Measurements from ENCODE around the gene TEX44. TPM values are rescaled to one million over a fixed set of nuclear protein-coding genes. Genes with fewer than 3 reads are reported as not detected.
"Not testable (repeated sequence)": the region's sequence is repeated elsewhere in the genome, so short reads cannot be mapped to it uniquely, and the experiment has no call there.

The TEX44 gene
- total RNA-seq (not detected), total RNA-seq (0 reads per million in 2 donors)

DNA sequence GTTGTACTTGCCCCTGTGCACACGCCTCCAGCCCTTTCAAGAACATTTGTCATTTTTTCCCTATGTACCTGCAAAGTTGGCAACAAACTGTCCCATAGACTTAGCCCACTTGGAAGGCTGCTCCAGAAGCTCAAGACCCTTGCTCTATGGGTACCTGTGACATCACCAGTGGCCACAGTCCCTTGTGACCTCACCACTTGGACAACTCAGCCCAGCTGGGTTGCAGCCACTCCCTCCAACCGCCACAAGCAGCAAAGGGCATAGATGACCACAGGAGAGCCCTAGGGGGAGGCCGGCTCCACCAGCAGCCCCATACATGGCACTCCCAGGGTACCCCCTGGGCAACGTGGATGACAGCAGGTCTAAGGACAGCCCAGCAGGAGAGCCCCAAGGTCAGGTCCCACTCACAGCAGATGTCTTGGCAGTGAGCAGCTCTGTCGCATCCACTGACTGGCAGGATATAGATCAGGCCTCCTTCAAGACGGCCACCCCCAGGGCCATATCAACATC lies at the start of gene TEX44:
Gene TEX44 (plus strand): TSS at position 229 of the 510 bp plus-strand sequence. CDS start 88 bp downstream, at position 317.
- DNase-seq (no peak), ATAC-seq (no peak)
- H3K9me3 ChIP-seq (ENCODE audit: control insufficient read depth, low read length, poor library complexity, severe bottlenecking), result no peaks in the 10 kb centered on the region
- peaks cover 5% of the 10 kb centered on the region for H3K27me3 Mint-ChIP-seq
- H3K4me3 Mint-ChIP-seq, result no peak within 1 kb of the TSS
- peaks cover 3% of the 10 kb centered on the region for H3K4me1 Mint-ChIP-seq
- no peak within 1 kb of the TSS for H3K27ac Mint-ChIP-seq
- H3K36me3 Mint-ChIP-seq (ENCODE audit: low read depth), result no peaks in the 10 kb centered on the region

DNA sequence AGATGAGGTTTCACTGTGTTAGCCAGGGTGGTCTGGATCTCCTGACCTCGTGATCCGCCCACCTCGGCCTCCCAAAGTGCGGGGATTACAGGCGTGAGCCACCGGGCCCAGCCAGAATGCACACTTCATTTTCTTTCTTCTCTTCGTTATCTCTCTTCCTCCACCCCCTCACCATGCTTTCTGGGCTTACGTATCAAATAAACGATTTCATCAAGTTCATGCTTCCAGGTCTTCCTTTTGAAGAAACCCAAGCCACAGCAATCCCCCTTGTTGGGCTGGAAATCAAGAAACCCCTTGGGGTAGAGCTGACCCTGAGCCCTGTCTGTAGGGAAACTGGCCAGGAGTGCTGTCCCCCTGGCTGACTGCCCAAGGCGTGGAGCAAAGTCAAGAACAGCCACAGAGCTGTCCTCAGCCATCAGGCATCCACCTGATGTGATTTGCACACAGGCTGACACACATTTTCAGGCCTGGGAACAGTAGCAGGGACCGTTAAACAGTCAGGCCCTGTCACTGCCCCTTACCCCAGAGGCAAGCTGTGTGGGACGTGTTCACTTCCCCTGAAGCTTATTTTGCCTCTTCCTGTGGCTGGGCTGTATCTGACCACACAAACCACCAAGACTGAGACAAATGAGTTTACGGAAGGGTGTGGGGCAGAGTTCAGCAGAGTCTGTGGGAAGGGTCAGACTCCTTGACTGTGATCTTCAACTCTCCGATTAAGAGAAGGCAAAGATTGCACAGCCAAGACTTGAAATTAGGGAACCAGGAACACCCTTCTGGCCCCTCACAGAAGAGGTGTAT lies 47.4 kb upstream of the TEX44 start:
- no peaks in the 10 kb centered on the region for H3K9me3 ChIP-seq (ENCODE audit: control insufficient read depth, low read length, poor library complexity, severe bottlenecking)
- peak overlapping the region; percentile 92 for H3K27ac Mint-ChIP-seq
- ATAC-seq, result peak; percentile 83
- H3K36me3 Mint-ChIP-seq (ENCODE audit: low read depth), result peaks cover 2% of the 10 kb centered on the region
- H3K27me3 Mint-ChIP-seq, result no peaks in the 10 kb centered on the region
- H3K4me1 Mint-ChIP-seq, result peaks cover 28% of the 10 kb centered on the region
- H3K4me3 Mint-ChIP-seq, result peak overlapping the region; percentile 81
- DNase-seq, result no peak

DNA sequence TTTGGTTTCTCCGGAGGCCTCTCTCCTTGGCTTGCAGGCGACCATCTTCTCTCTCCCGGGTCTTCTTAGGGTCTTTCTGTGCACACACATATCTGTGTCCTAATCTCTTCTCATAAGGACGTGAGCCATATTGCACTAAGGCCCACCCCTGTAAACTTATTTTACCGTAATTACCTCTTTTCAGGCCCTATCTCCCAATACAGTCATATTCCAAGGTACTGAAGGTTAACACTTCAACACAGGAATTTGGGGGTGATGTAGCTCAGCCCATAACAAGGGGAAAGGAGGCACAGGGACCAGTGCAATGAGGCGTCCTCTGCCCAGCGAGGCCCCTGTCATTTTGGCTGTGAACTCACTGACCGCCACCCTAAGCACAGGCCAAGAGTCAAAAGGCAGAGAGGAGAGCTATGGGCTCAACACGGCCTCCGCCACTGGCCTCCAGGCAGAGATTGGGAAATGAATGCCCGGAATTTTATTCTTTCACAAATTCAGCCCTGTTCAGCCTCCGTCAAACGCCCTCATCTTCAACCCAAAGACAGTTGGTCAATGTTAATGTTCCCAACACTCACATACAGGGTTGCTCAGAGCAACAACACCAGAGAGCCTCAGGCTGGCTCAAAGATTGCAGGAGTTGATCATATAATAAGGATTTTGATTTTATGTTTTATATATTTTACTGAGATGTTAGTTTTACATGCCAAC lies 46.5 kb upstream of the TEX44 start:
- ATAC-seq (no peak), DNase-seq (no peak)
- Mint-ChIP-seq H3K27ac (peak overlapping the region; percentile 92), H3K36me3 (ENCODE audit: low read depth) (peaks cover 2% of the 10 kb centered on the region), H3K4me3 (peak overlapping the region; percentile 81), H3K4me1 (peaks cover 28% of the 10 kb centered on the region), H3K27me3 (no peaks in the 10 kb centered on the region)
- no peaks in the 10 kb centered on the region for H3K9me3 ChIP-seq (ENCODE audit: control insufficient read depth, low read length, poor library complexity, severe bottlenecking)

DNA sequence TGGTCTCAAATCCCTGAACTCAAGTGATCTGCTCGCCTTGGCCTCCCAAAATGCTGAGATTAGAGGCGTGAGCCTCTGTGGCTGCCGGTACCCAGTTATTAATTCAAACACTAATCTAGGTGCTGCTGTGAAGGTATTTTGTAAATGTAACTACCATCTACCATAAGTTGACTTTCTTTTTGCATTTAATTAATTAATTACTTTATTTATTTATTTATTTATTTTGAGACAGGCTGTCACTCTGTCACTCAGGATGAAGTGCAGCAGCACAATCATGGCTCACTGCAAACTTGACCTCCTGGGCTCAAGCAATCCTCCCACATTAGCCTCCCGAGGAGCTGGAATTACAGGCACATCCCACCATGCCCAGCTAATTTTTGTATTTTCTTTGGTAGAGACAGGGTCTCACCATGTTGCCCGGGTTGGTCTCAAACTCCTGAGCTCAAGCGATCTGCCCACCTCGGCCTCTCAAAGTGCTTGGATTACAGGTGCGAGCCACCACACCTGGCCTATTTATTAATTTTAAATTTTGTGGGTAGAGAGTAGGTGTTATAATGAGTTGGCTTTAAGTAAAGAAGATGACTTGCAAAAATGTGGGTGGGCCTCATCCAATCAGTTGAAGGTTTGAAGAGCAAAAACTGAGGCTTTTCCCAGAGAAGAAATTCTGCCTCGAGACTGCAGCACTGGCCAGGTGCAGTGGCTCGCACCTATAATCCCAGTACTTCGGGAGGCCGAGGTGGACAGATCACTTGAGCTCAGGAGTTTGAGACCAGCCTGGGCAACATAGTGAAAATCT lies 45.2 kb upstream of the TEX44 start:
- ATAC-seq (no peak), DNase-seq (no peak)
- Mint-ChIP-seq H3K4me1 (peaks cover 26% of the 10 kb centered on the region), H3K4me3 (no peak overlapping the region), H3K27me3 (no peaks in the 10 kb centered on the region), H3K36me3 (ENCODE audit: low read depth) (peaks cover 2% of the 10 kb centered on the region), H3K27ac (no peak overlapping the region)
- H3K9me3 ChIP-seq (ENCODE audit: control insufficient read depth, low read length, poor library complexity, severe bottlenecking), result no peaks in the 10 kb centered on the region

DNA sequence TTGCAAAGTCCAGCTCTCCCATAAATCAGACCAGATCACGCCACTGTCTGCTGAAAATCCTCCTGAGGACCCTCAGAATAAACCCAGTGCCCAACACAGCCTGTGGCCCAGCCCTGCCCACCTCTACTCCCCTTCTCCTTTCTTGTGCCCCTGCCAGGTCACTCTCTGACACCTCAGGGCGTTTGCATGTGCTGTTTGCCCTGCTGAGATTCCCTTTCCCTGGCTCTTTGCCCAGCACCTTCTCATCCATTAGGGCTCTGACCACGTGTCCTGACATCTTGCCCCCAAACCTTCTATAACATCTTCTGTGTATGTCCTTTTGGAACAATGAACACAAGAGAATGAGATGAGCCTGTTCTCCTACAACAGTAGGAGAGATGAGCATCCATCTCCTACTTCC lies 43.9 kb upstream of the TEX44 start:
- no peaks in the 10 kb centered on the region for H3K9me3 ChIP-seq (ENCODE audit: control insufficient read depth, low read length, poor library complexity, severe bottlenecking)
- Mint-ChIP-seq H3K27me3 (no peaks in the 10 kb centered on the region), H3K36me3 (ENCODE audit: low read depth) (peaks cover 2% of the 10 kb centered on the region), H3K4me1 (peaks cover 26% of the 10 kb centered on the region), H3K4me3 (no peak overlapping the region), H3K27ac (no peak overlapping the region)
- DNase-seq (no peak), ATAC-seq (no peak)

DNA sequence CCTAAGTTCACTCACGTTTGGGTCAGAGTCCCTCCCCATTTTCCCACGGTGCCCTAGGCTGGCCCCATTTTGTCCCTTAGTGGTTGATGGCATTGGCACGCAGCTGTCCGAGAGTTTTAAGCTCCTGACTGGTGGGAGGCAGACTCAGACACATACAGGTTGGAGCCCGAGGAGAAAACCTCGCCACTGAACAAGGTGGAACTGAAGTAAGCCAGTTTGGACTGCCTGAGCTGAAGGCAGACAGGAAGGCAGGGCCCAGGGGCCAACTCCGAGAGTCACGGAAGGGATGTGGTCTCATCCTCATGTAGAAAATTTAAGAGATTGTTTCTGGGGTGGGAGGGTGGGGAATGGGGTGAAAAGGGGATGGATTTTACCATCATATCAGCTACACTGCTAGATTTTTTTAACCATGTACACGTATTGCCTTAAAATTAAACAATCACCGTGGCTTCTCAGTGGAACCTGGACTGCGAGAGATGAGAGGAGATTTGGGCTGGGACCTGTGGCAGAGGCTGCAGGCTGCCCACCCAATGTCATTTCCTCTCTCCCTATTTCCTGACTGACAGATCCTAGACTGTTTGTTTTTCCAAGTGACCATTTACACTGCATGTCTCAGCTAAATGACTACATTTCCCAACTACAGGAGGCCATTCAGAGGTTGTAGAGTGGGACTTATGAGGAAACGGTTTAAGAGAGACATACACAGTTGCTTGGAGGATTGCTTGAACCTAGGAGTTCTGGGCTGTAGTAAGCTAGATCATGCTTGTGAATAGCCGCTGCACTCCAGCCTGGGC lies 43.0 kb upstream of the TEX44 start:
- Mint-ChIP-seq H3K4me1 (peaks cover 29% of the 10 kb centered on the region), H3K36me3 (ENCODE audit: low read depth) (peaks cover 2% of the 10 kb centered on the region), H3K27ac (peak overlapping the region; percentile 17), H3K4me3 (no peak overlapping the region), H3K27me3 (no peaks in the 10 kb centered on the region)
- no peaks in the 10 kb centered on the region for H3K9me3 ChIP-seq (ENCODE audit: control insufficient read depth, low read length, poor library complexity, severe bottlenecking)
- DNase-seq (no peak), ATAC-seq (no peak)

DNA sequence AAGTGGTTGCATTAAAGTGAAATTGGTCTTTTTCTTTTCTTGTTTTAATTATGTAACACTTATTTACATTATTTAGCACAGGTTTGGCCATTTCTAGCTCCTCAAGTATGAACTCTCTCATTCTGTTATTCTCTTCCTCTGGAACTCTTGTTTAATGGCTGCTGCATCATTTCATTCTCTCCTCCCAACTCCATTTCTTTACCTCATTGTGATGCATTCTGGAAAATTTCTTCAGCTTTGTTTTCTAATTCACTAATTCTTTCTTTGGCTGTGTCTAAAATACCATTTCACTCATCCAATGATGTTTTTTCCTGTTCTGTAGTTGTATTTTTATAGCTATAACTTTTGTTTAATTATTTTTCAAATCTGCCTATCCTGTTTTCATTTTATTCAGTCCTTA lies 39.9 kb upstream of the TEX44 start:
- Mint-ChIP-seq H3K36me3 (ENCODE audit: low read depth) (peaks cover 2% of the 10 kb centered on the region), H3K4me1 (peaks cover 23% of the 10 kb centered on the region), H3K27me3 (no peaks in the 10 kb centered on the region), H3K4me3 (no peak overlapping the region), H3K27ac (no peak overlapping the region)
- DNase-seq (no peak), ATAC-seq (no peak)
- H3K9me3 ChIP-seq (ENCODE audit: control insufficient read depth, low read length, poor library complexity, severe bottlenecking), result no peaks in the 10 kb centered on the region

DNA sequence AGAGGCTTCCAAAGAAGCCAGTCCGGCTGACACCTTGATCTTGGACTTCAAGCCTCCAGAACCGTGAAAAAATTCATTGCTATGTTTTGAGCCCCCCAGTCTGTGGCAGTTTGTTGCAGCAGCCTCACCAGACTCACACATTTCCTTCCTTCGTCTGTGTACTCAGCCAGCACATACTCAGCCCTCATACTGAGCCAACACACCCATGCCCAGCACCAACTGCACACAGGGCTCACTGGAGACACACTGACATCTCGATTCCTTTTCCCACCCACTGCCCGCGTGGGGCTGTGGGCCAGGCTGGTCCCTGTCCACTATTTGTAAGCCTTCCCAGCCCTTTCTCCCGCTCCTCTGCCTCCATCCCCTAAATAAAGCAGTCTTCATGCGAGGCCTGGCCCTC lies 38.3 kb upstream of the TEX44 start:
- no peaks in the 10 kb centered on the region for H3K36me3 Mint-ChIP-seq (ENCODE audit: low read depth)
- peaks cover 19% of the 10 kb centered on the region for H3K4me1 Mint-ChIP-seq
- H3K27ac Mint-ChIP-seq, result peak overlapping the region; percentile 8
- peak overlapping the region; percentile 67 for H3K4me3 Mint-ChIP-seq
- ATAC-seq, result no peak
- H3K27me3 Mint-ChIP-seq, result no peaks in the 10 kb centered on the region
- DNase-seq, result no peak
- no peaks in the 10 kb centered on the region for H3K9me3 ChIP-seq (ENCODE audit: control insufficient read depth, low read length, poor library complexity, severe bottlenecking)

DNA sequence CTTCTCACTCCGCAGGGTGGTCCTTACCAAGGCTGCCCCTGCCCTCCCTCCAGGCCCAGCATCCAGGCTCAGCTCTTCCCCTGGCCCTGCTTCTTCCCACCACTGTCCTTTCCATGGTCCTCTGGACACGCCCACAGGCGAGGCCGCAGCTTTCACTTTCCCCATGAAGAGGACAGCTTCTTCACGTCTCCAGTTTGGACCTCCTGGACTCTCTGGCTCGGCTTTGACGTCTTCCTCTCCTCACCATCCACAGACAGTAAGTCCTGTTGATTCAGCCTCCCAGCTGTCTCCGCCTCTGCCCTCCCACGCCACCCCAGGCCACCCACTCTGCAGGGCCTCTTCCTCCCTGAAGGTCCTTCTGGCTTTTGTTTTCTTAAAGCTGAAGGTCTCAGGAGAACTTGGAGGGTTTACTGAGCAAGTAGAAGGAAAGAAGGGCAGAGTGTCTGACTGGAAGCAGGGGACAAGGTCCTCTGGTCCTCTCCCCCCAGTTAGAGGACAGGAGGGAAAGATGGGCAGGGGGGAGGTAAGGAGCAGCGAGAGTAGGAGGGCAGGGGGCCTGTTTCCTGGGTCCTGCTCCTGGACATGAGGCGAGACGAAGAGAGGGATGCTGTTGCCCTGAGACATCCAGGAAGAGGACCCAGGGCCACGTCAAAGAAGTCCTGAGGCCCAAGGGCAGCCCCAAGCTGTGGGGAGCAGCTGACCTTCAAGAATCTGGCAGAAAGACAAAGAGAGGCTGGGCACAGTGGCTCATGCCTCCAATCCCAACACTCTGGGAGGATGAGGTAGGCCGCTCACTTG lies 37.7 kb upstream of the TEX44 start:
- H3K27me3 Mint-ChIP-seq, result no peaks in the 10 kb centered on the region
- H3K36me3 Mint-ChIP-seq (ENCODE audit: low read depth), result no peaks in the 10 kb centered on the region
- H3K4me3 Mint-ChIP-seq, result peak overlapping the region; percentile 67
- no peak for ATAC-seq
- no peak for DNase-seq
- H3K4me1 Mint-ChIP-seq, result peaks cover 16% of the 10 kb centered on the region
- no peaks in the 10 kb centered on the region for H3K9me3 ChIP-seq (ENCODE audit: control insufficient read depth, low read length, poor library complexity, severe bottlenecking)
- H3K27ac Mint-ChIP-seq, result peak overlapping the region; percentile 8

DNA sequence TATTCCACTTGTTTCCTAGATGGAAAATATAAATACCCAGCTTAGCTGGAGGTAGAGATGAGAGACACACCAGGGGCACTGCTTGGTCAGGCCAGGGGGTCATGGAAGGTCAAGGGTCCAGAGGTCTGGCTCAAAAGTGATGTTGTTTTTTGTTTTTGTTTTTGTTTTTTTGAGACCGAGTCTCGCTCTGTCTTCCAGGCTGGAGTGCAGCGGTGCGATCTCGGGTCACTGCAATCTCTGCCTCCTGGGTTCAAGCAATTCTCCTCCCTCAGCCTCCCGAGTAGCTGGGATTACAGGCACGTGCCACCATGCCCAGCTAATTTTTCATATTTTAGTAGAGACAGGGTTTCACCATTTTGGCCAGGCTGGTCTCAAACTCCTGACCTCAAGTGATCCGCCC lies 36.2 kb upstream of the TEX44 start:
- not testable (repeated sequence) for DNase-seq; ATAC-seq; H3K27ac Mint-ChIP-seq; H3K9me3 ChIP-seq (ENCODE audit: control insufficient read depth, low read length, poor library complexity, severe bottlenecking); H3K36me3 Mint-ChIP-seq (ENCODE audit: low read depth); H3K4me3 Mint-ChIP-seq; H3K27me3 Mint-ChIP-seq
- peaks cover 15% of the 10 kb centered on the region for H3K4me1 Mint-ChIP-seq

DNA sequence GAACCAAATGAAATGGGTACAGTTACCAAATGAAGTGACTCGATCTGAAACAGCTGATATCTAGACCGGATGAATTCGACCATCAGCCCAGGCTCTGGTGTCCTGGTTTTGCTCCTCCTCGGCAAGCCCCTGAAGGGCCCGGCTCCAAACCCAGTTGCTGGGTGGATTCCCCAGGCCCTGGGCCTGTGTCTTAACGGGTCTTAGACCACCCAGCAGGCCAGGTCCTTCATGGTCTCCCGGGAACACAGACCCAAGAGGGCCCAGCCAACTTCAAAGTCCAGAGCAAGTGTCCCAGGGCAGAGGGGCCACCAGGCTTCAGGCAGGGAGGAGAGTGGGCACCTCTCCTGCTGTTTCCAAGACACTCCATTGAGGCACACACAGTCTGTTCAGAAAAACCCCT lies 35.7 kb upstream of the TEX44 start:
- no peak for ATAC-seq

More for the DNA sequence above, 35.7 kb upstream of the TEX44 start:
- Mint-ChIP-seq H3K27ac (no peak overlapping the region), H3K27me3 (no peaks in the 10 kb centered on the region), H3K36me3 (ENCODE audit: low read depth) (no peaks in the 10 kb centered on the region), H3K4me1 (peaks cover 15% of the 10 kb centered on the region), H3K4me3 (no peak overlapping the region)
- DNase-seq, result no peak
- H3K9me3 ChIP-seq (ENCODE audit: control insufficient read depth, low read length, poor library complexity, severe bottlenecking), result no peaks in the 10 kb centered on the region
